HCT116 (cell line): ENCODE measurements around the gene ADAMTS9. TPM values are rescaled to one million over a fixed set of nuclear protein-coding genes. Genes with fewer than 3 reads are reported as not detected.

Experiments used
- ATAC-seq: fragments of 200-7000 bp; cut with Tn5 transposase; 2 replicates; pipeline ENCODE4 v1.9.1; 2020; ENCODE audit warnings: mild to moderate bottlenecking, moderate library complexity
- BruUV-seq: library from RNA; stranded (reverse); fragments of 400-500 nt; replicated peaks from 2 replicates; lab custom pipeline; 2021; lab: Mats Ljungman, UMichigan
- CTCF ChIA-PET: fragments of 300-600 bp; sonication (Branson Sonifier 250); formaldehyde crosslinking; loops from one replicate; lab custom pipeline; 2021; ENCODE audit warnings: antibody characterized with exemption; lab: Charles Lee
- POLR2A ChIA-PET: fragments of 300-600, 350-600 bp; sonication (Branson Sonifier 250); formaldehyde crosslinking; loops from one replicate; lab custom pipeline; 2021; ENCODE audit warnings: antibody characterized with exemption; lab: Charles Lee
- RAD21 ChIA-PET, 2 experiments: fragments of 300-600 bp; sonication (Branson Sonifier 250); formaldehyde crosslinking; loops; one replicate each; lab custom pipeline; 2023; ENCODE audit warnings: low total read pairs in 2 of 2; ENCODE audit not compliant: uncharacterized antibody in 2 of 2, unreplicated experiment in 2 of 2, low non-redundant PET in 1 of 2; lab: Charles Lee
- DNase-seq: peaks from one replicate; pipeline ENCODE4 v3.0.0-alpha.2; 2010; ENCODE audit warnings: low read depth, low spot score
- H2AFZ ChIP-seq: fragments of 200-600 bp; shearing (Covaris generic), sonication (generic); 2 replicates; pipeline ENCODE4 v1.6.1; 2017; ENCODE audit warnings: low read depth, mixed run types, mixed read lengths, antibody characterized with exemption, low read length; ENCODE audit not compliant: poor library complexity, severe bottlenecking
- H3K27ac ChIP-seq: 2 replicates; pipeline ENCODE4 v1.5.1; 2012; ENCODE audit warnings: low read depth, low read length
- H3K27me3 ChIP-seq: fragments of 200-600 bp; sonication (generic); 2 replicates; pipeline ENCODE4 v1.6.1; 2016; ENCODE audit warnings: mixed run types, low read length, mixed read lengths; ENCODE audit not compliant: insufficient read depth
- H3K36me3 ChIP-seq, 2 experiments: fragments of 200-500 bp in 1 of 2; fragments of 200-600 bp in 1 of 2; sonication (Bioruptor generic) in 1 of 2; sonication (generic) in 1 of 2; 2 replicates each; pipeline versions ENCODE4 v1.5.1 to v1.6.1; 2014 to 2016; ENCODE audit warnings: low read length in 2 of 2, inconsistent platforms in 1 of 2, mixed read lengths in 1 of 2, mixed run types in 1 of 2; ENCODE audit not compliant: insufficient read depth in 2 of 2, control insufficient read depth in 1 of 2
- H3K4me1 ChIP-seq, 2 experiments: fragments of 200-600 bp in 1 of 2; sonication (generic) in 1 of 2; 2 replicates each; pipeline versions ENCODE4 v1.5.1 to v1.6.1; 2012 to 2017; ENCODE audit warnings: low read length in 2 of 2, inconsistent platforms in 1 of 2, mild to moderate bottlenecking in 1 of 2, mixed read lengths in 1 of 2, mixed run types in 1 of 2, moderate library complexity in 1 of 2; ENCODE audit not compliant: insufficient read depth in 2 of 2, control insufficient read depth in 1 of 2
- H3K4me2 ChIP-seq: fragments of 200-600 bp; sonication (generic); 2 replicates; pipeline ENCODE4 v1.6.1; 2017; ENCODE audit warnings: mixed run types, low read length, mixed read lengths
- H3K4me3 ChIP-seq, 2 experiments: fragments of 200-600 bp in 1 of 2; sonication (generic) in 1 of 2; replicated peaks in 1 of 2; 2 replicates each; pipeline ENCODE4 v1.5.1; 2011 to 2016; ENCODE audit warnings: low read length in 2 of 2, control low read depth in 1 of 2, low read depth in 1 of 2, mild to moderate bottlenecking in 1 of 2, mixed read lengths in 1 of 2, mixed run types in 1 of 2
- H3K79me2 ChIP-seq: fragments of 200-600 bp; sonication (generic); 2 replicates; pipeline ENCODE4 v1.6.1; 2017; ENCODE audit warnings: mild to moderate bottlenecking, mixed run types, low read length, moderate library complexity, mixed read lengths; ENCODE audit not compliant: insufficient read depth
- H3K9ac ChIP-seq: fragments of 200-600 bp; sonication (generic); 2 replicates; pipeline ENCODE4 v1.6.1; 2016; ENCODE audit warnings: low read length, mixed read lengths
- H3K9me2 ChIP-seq: fragments of 200-600 bp; sonication (generic), shearing (Covaris generic); 2 replicates; pipeline ENCODE4 v1.6.1; 2017; ENCODE audit warnings: mixed run types, mild to moderate bottlenecking, moderate library complexity; ENCODE audit not compliant: insufficient read depth
- H3K9me3 ChIP-seq, 2 experiments: fragments of 200-500 bp in 1 of 2; fragments of 200-600 bp in 1 of 2; sonication (Bioruptor generic) in 1 of 2; sonication (generic) in 1 of 2; 2 replicates each; pipeline ENCODE4 v1.6.1; 2014 to 2017; ENCODE audit warnings: low read length in 2 of 2, mixed read lengths in 2 of 2, inconsistent platforms in 1 of 2, low read depth in 1 of 2, mild to moderate bottlenecking in 1 of 2, mixed run types in 1 of 2, moderate library complexity in 1 of 2; ENCODE audit not compliant: control insufficient read depth in 1 of 2, insufficient read depth in 1 of 2
- H4K20me1 ChIP-seq: fragments of 200-600 bp; sonication (generic), shearing (Covaris generic); 2 replicates; pipeline ENCODE4 v1.6.1; 2017; ENCODE audit warnings: mixed run types, mild to moderate bottlenecking, moderate library complexity; ENCODE audit not compliant: insufficient read depth
- CEBPB ChIP-seq: IDR thresholded peaks from 2 replicates; pipeline ENCODE4 v1.6.1; 2012; ENCODE audit warnings: low read depth
- JUND ChIP-seq: IDR thresholded peaks from 2 replicates; pipeline ENCODE4 v1.6.1; 2012
- SRF ChIP-seq: IDR thresholded peaks from 2 replicates; pipeline ENCODE4 v1.6.1; 2012; ENCODE audit warnings: low read depth
- intact Hi-C: fragments of 100-400 bp; cut with micrococcal nuclease; formaldehyde crosslinking; loops from 2 replicates; pipeline ENCODE4 v1.10.0; 2022
- total RNA-seq: library from RNA; stranded (reverse); gene quantifications from one replicate; pipeline ENCODE4 v1.2.1, GENCODE V29; 2021; ENCODE audit not compliant: unreplicated experiment
- TF ChIP-seq, protein P1 (sequence below): IDR thresholded peaks from 2 replicates; pipeline ENCODE4 v1.6.1; 2012; ENCODE audit warnings: low read depth
- TF ChIP-seq, protein P2 (sequence below): IDR thresholded peaks from 2 replicates; pipeline ENCODE4 v1.6.1; 2011; ENCODE audit warnings: mild to moderate bottlenecking, low read length, moderate library complexity; ENCODE audit not compliant: insufficient replicate concordance; ENCODE audit errors: extremely low read depth

ADAMTS9 gene
- total RNA-seq, 1 experiment from 2014 or later: 0.05 TPM

DNA sequence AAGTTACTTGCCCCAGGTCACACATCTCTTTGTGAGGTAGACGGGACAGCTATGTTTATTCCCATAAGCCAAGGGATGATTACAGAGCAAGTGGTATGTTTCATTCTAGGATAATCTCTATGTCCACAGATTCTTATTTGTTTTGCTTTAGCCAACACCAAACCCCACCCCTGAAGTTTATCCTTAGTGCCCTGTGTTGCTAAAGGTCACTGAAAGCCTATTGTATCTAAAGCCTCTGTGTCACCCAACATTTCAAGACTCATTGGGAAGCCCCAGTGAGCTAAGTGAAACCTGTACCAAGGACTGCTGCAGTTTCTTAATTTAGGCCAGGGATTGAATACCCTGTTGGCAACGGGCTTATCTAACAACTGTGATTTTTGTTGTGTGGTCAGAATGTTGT is 135.6 kb downstream of the ADAMTS9 start:
- Histone ChIP-seq H3K9me3 (no peaks in the 10 kb centered on the region), H3K4me2 (no peak overlapping the region), H4K20me1 (no peaks in the 10 kb centered on the region), H2AFZ (no peak overlapping the region), H3K36me3 (no peaks in the 10 kb centered on the region), H3K9ac (no peak overlapping the region), H3K27ac (no peak overlapping the region), H3K9me2 (no peaks in the 10 kb centered on the region), H3K4me3 (no peak overlapping the region), H3K4me1 (no peaks in the 10 kb centered on the region), H3K27me3 (peaks cover 43% of the 10 kb centered on the region), H3K79me2 (no peaks in the 10 kb centered on the region)
- DNase-seq: no peak
- ChIA-PET RAD21 (no interaction called here), CTCF (interaction anchor here (1.1 kb wide), 1 partner anchor 22 kb away, joined by 4 read pairs; no protein-coding TSS in a partner anchor), POLR2A (no interaction called here)
- ATAC-seq: no peak
- no TSS peak for BruUV-seq
- intact Hi-C loops: no loop called here
- TF ChIP-seq SRF: no peak
- no peak for TF ChIP-seq JUND
- TF ChIP-seq, protein P1, sequence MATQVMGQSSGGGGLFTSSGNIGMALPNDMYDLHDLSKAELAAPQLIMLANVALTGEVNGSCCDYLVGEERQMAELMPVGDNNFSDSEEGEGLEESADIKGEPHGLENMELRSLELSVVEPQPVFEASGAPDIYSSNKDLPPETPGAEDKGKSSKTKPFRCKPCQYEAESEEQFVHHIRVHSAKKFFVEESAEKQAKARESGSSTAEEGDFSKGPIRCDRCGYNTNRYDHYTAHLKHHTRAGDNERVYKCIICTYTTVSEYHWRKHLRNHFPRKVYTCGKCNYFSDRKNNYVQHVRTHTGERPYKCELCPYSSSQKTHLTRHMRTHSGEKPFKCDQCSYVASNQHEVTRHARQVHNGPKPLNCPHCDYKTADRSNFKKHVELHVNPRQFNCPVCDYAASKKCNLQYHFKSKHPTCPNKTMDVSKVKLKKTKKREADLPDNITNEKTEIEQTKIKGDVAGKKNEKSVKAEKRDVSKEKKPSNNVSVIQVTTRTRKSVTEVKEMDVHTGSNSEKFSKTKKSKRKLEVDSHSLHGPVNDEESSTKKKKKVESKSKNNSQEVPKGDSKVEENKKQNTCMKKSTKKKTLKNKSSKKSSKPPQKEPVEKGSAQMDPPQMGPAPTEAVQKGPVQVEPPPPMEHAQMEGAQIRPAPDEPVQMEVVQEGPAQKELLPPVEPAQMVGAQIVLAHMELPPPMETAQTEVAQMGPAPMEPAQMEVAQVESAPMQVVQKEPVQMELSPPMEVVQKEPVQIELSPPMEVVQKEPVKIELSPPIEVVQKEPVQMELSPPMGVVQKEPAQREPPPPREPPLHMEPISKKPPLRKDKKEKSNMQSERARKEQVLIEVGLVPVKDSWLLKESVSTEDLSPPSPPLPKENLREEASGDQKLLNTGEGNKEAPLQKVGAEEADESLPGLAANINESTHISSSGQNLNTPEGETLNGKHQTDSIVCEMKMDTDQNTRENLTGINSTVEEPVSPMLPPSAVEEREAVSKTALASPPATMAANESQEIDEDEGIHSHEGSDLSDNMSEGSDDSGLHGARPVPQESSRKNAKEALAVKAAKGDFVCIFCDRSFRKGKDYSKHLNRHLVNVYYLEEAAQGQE: no peak
- TF ChIP-seq, protein P2, sequence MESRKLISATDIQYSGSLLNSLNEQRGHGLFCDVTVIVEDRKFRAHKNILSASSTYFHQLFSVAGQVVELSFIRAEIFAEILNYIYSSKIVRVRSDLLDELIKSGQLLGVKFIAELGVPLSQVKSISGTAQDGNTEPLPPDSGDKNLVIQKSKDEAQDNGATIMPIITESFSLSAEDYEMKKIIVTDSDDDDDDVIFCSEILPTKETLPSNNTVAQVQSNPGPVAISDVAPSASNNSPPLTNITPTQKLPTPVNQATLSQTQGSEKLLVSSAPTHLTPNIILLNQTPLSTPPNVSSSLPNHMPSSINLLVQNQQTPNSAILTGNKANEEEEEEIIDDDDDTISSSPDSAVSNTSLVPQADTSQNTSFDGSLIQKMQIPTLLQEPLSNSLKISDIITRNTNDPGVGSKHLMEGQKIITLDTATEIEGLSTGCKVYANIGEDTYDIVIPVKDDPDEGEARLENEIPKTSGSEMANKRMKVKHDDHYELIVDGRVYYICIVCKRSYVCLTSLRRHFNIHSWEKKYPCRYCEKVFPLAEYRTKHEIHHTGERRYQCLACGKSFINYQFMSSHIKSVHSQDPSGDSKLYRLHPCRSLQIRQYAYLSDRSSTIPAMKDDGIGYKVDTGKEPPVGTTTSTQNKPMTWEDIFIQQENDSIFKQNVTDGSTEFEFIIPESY: no peak
- TF ChIP-seq CEBPB: no peak
